Smooth muscle cell (in vitro differentiated cells): ENCODE data around the gene CACNG6. TPM values are rescaled to one million over a fixed set of nuclear protein-coding genes. Genes with fewer than 3 reads are reported as not detected.

Experiments
- DNase-seq: peaks from one replicate; lab custom pipeline; 2025; ENCODE audit not compliant: unreplicated experiment; lab: John Stamatoyannopoulos, UW
- H2AFZ ChIP-seq: fragments of 200-600 bp; sonication (generic); 2 replicates; pipeline ENCODE4 v1.6.0; 2016; ENCODE audit warnings: antibody characterized with exemption, low read depth, mild to moderate bottlenecking
- H3F3A ChIP-seq: fragments of 200-600 bp; sonication (generic); 2 replicates; pipeline ENCODE4 v1.6.0; 2017; ENCODE audit warnings: antibody characterized with exemption, low read depth
- H3K27ac ChIP-seq: fragments of 200-600 bp; sonication (generic); 2 replicates; pipeline ENCODE4 v1.5.1; 2016; ENCODE audit warnings: low read depth, mild to moderate bottlenecking
- H3K27me3 ChIP-seq: fragments of 200-600 bp; sonication (generic); 2 replicates; pipeline ENCODE4 v1.6.1; 2016; ENCODE audit warnings: low read depth, mild to moderate bottlenecking
- H3K36me3 ChIP-seq: fragments of 200-600 bp; sonication (generic); 2 replicates; pipeline ENCODE4 v1.5.1; 2016; ENCODE audit warnings: low read depth
- H3K4me1 ChIP-seq: fragments of 200-600 bp; sonication (generic); 2 replicates; pipeline ENCODE4 v1.5.1; 2016; ENCODE audit warnings: low read depth
- H3K4me2 ChIP-seq: fragments of 200-600 bp; sonication (generic); 2 replicates; pipeline ENCODE4 v1.6.0; 2016; ENCODE audit warnings: mild to moderate bottlenecking
- H3K4me3 ChIP-seq: fragments of 200-600 bp; sonication (generic); 2 replicates; pipeline ENCODE4 v1.5.1; 2016; ENCODE audit warnings: mild to moderate bottlenecking
- H3K79me2 ChIP-seq: fragments of 200-600 bp; sonication (generic); 2 replicates; pipeline ENCODE4 v1.6.0; 2016; ENCODE audit warnings: low read depth, mild to moderate bottlenecking
- H3K9ac ChIP-seq: fragments of 200-600 bp; sonication (generic); 2 replicates; pipeline ENCODE4 v1.6.0; 2016; ENCODE audit warnings: low read depth
- H3K9me3 ChIP-seq: fragments of 200-600 bp; sonication (generic); replicated peaks from 2 replicates; pipeline ENCODE4 v1.5.1; 2016; ENCODE audit warnings: low read depth
- H4K20me1 ChIP-seq: fragments of 200-600 bp; sonication (generic); 2 replicates; pipeline ENCODE4 v1.6.0; 2016; ENCODE audit warnings: low read depth
- CTCF ChIP-seq: fragments of 200-600 bp; sonication (generic); IDR thresholded peaks from 2 replicates; pipeline ENCODE4 v1.5.1; 2017; ENCODE audit warnings: borderline replicate concordance, mild to moderate bottlenecking, antibody characterized with exemption; ENCODE audit not compliant: insufficient read depth, poor library complexity, severe bottlenecking
- WGBS: methylation state at CpG from one replicate; pipeline ENCODE4 v1.1.7; 2016; ENCODE audit warnings: low lambda C conversion rate; 5-methylcytosine and 5-hydroxymethylcytosine counted together
- polyA plus RNA-seq: library from polyadenylated mRNA; unstranded; fragments of >200 nt; fragmentation: Nextera tagmentation; extraction: Ambion mirVana; gene quantifications from 2 replicates; pipeline ENCODE4 v1.2.1, GENCODE V29; 2016
- total RNA-seq: library from RNA; depleted of rRNA; stranded (reverse); fragments of >200 nt; gene quantifications from 2 replicates; pipeline ENCODE4 v1.2.3, GENCODE V29; 2014

CACNG6 gene
- total and polyA plus RNA-seq, 2 experiments from 2014 or later: 0.13 TPM; not detected in 1

- no peak for DNase-seq
- Histone ChIP-seq H3K9me3 (no peaks in the 10 kb centered on the region), H3K4me3 (no peak overlapping the region), H4K20me1 (no peaks in the 10 kb centered on the region), H3K27me3 (peaks cover 50% of the 10 kb centered on the region), H3K79me2 (no peaks in the 10 kb centered on the region), H3K9ac (no peak overlapping the region), H2AFZ (no peak overlapping the region), H3K27ac (no peak overlapping the region), H3K36me3 (no peaks in the 10 kb centered on the region), H3K4me1 (peaks cover 12% of the 10 kb centered on the region), H3F3A (no peaks in the 10 kb centered on the region), H3K4me2 (no peak overlapping the region)
- TF ChIP-seq CTCF: no peak
- WGBS: 93% methylated on average over 11 of the region's 11 CpGs
These were observed 26.3 kb upstream of the CACNG6 start for GRCh38 chr19:53965091-53965490.

- H3K4me1 ChIP-seq: peaks cover under 1% of the 10 kb centered on the region
- H3K9me3 ChIP-seq: no peaks in the 10 kb centered on the region
- H3F3A ChIP-seq: no peaks in the 10 kb centered on the region
- H3K4me2 ChIP-seq: no peak overlapping the region
- H3K9ac ChIP-seq: no peak overlapping the region
- peaks cover 32% of the 10 kb centered on the region for H3K27me3 ChIP-seq
- 81% methylated on average over 7 of the region's 7 CpGs for WGBS
- no peak overlapping the region for H3K27ac ChIP-seq
- no peaks in the 10 kb centered on the region for H3K36me3 ChIP-seq
- no peak overlapping the region for H3K4me3 ChIP-seq
- H4K20me1 ChIP-seq: no peaks in the 10 kb centered on the region
- DNase-seq: no peak
- no peaks in the 10 kb centered on the region for H3K79me2 ChIP-seq
- TF ChIP-seq CTCF: no peak
- no peak overlapping the region for H2AFZ ChIP-seq
These were observed 24.5 kb upstream of the CACNG6 start for GRCh38 chr19:53966931-53967330.

DNA sequence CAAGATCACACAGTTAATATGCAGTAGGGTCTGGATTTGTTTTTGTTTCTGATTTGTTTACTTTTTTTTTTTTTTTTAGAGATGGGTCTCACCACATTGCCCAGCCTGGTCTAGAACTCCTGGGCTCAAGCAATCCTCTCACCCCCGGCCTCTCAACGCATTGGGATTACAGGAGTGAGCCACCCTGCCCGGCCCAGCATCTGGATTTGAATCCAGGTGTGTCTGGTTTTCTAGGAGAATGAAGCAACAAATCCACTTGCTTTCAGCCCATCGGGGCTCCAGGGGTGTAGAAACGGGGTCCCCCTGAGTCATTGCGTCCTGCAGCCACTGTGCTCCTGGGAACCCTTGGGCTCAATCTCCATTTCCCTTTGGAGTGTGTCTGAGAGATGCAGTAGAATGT lies 22.1 kb upstream of the CACNG6 start:
- 95% methylated on average over 6 of the region's 6 CpGs for WGBS
- H3F3A ChIP-seq: no peaks in the 10 kb centered on the region

More for the DNA sequence above, 22.1 kb upstream of the CACNG6 start:
- Histone ChIP-seq H2AFZ (no peak overlapping the region), H3K4me1 (no peaks in the 10 kb centered on the region), H3K4me2 (no peak overlapping the region), H3K36me3 (no peaks in the 10 kb centered on the region), H3K4me3 (no peak overlapping the region), H3K27ac (no peak overlapping the region), H3K27me3 (peaks cover 12% of the 10 kb centered on the region), H3K9ac (no peak overlapping the region), H3K79me2 (no peaks in the 10 kb centered on the region), H4K20me1 (no peaks in the 10 kb centered on the region), H3K9me3 (no peaks in the 10 kb centered on the region)
- no peak for TF ChIP-seq CTCF
- DNase-seq: no peak
